IMR-90 (cell line): ENCODE data around the gene MEGF11. TPM values are rescaled to one million over a fixed set of nuclear protein-coding genes. Genes with fewer than 3 reads are reported as not detected.

ENCODE experiments used
- ATAC-seq: fragments of 200-7000 bp; cut with Tn5 transposase; 2 replicates; pipeline ENCODE4 v1.9.1; 2020; ENCODE audit warnings: low read depth, mild to moderate bottlenecking, moderate library complexity
- BruUV-seq: library from RNA; stranded (reverse); fragments of 400-500 nt; replicated peaks from 2 replicates; lab custom pipeline; 2021; lab: Mats Ljungman, UMichigan
- CTCF ChIA-PET: fragments of 300-600 bp; formaldehyde crosslinking; extraction: SDS; loops from one replicate; lab custom pipeline; 2021; ENCODE audit warnings: antibody characterized with exemption; lab: Yijun Ruan, JAX
- POLR2A ChIA-PET: fragments of 300-600 bp; sonication (Branson Sonifier 250); formaldehyde crosslinking; loops from one replicate; lab custom pipeline; 2022; ENCODE audit warnings: antibody characterized with exemption; ENCODE audit not compliant: unreplicated experiment; lab: Charles Lee
- DNase-seq: peaks from one replicate; pipeline ENCODE4 v3.0.0; 2013
- H2AFZ ChIP-seq: replicated peaks from 2 replicates; pipeline ENCODE3; 2013; ENCODE audit warnings: low read length, mild to moderate bottlenecking; ENCODE audit not compliant: poor library complexity
- H2AK5ac ChIP-seq: 2 replicates; pipeline ENCODE4 v1.6.1; 2013; ENCODE audit warnings: low read depth, low read length, inconsistent platforms
- H2AK9ac ChIP-seq: replicated peaks from 2 replicates; pipeline ENCODE3; 2013; ENCODE audit warnings: mild to moderate bottlenecking, low read depth, low read length, moderate library complexity; ENCODE audit not compliant: poor library complexity
- H2BK120ac ChIP-seq: 2 replicates; pipeline ENCODE4 v1.6.1; 2013; ENCODE audit warnings: low read depth, low read length, inconsistent platforms
- H2BK15ac ChIP-seq: 3 replicates; pipeline ENCODE4 v1.6.1; 2013; ENCODE audit warnings: low read depth, low read length, inconsistent platforms
- H2BK20ac ChIP-seq: 2 replicates; pipeline ENCODE4 v1.6.1; 2013; ENCODE audit warnings: low read depth, mild to moderate bottlenecking, inconsistent platforms, low read length, moderate library complexity
- H2BK5ac ChIP-seq: 2 replicates; pipeline ENCODE4 v1.6.1; 2013; ENCODE audit warnings: mild to moderate bottlenecking, low read depth, low read length, inconsistent platforms; ENCODE audit not compliant: poor library complexity, severe bottlenecking
- H3K14ac ChIP-seq: replicated peaks from 2 replicates; pipeline ENCODE4 v1.6.1; 2013; ENCODE audit warnings: low read depth, low read length, inconsistent platforms
- H3K18ac ChIP-seq: 2 replicates; pipeline ENCODE4 v1.6.1; 2013; ENCODE audit warnings: low read depth, low read length, control low read depth
- H3K23ac ChIP-seq: 2 replicates; pipeline ENCODE4 v1.6.1; 2013; ENCODE audit warnings: low read depth, low read length, inconsistent platforms
- H3K27ac ChIP-seq: 2 replicates; pipeline ENCODE4 v1.5.1; 2013; ENCODE audit warnings: mild to moderate bottlenecking, control low read depth, low read length; ENCODE audit not compliant: insufficient read depth
- H3K27me3 ChIP-seq: 2 replicates; pipeline ENCODE4 v1.6.1; 2013; ENCODE audit warnings: low read length; ENCODE audit not compliant: control insufficient read depth, insufficient read depth
- H3K36me3 ChIP-seq: 2 replicates; pipeline ENCODE4 v1.6.1; 2013; ENCODE audit warnings: low read length, mixed read lengths; ENCODE audit not compliant: control insufficient read depth, insufficient read depth
- H3K4ac ChIP-seq: 2 replicates; pipeline ENCODE4 v1.6.1; 2013; ENCODE audit warnings: low read depth, low read length, inconsistent platforms
- H3K4me1 ChIP-seq: 2 replicates; pipeline ENCODE4 v1.6.1; 2013; ENCODE audit warnings: low read length, mixed read lengths; ENCODE audit not compliant: control insufficient read depth, insufficient read depth
- H3K4me2 ChIP-seq: 2 replicates; pipeline ENCODE4 v1.6.1; 2013; ENCODE audit warnings: low read depth, mild to moderate bottlenecking, control low read depth, low read length, moderate library complexity
- H3K4me3 ChIP-seq: 2 replicates; pipeline ENCODE4 v1.5.1; 2013; ENCODE audit warnings: low read depth, mild to moderate bottlenecking, control low read depth, low read length, moderate library complexity; ENCODE audit not compliant: insufficient read depth
- H3K56ac ChIP-seq: 2 replicates; pipeline ENCODE4 v1.6.1; 2013; ENCODE audit warnings: low read length, inconsistent platforms; ENCODE audit not compliant: insufficient read depth; ENCODE audit errors: extremely low read depth
- H3K79me1 ChIP-seq, 2 experiments: 2 replicates each; pipeline ENCODE4 v1.6.1; 2013; ENCODE audit warnings: low read length in 2 of 2, inconsistent platforms in 1 of 2, low read depth in 1 of 2
- H3K9ac ChIP-seq: 2 replicates; pipeline ENCODE4 v1.6.1; 2013; ENCODE audit warnings: low read depth, low read length, control low read depth
- H3K9me1 ChIP-seq: 2 replicates; pipeline ENCODE4 v1.6.1; 2013; ENCODE audit warnings: low read length, inconsistent platforms; ENCODE audit not compliant: insufficient read depth
- H3K9me3 ChIP-seq: 2 replicates; pipeline ENCODE4 v1.6.1; 2013; ENCODE audit warnings: low read length; ENCODE audit not compliant: control insufficient read depth, insufficient read depth
- H4K20me1 ChIP-seq: 2 replicates; pipeline ENCODE4 v1.6.1; 2013; ENCODE audit warnings: low read length, inconsistent platforms; ENCODE audit not compliant: insufficient read depth
- H4K5ac ChIP-seq: 2 replicates; pipeline ENCODE4 v1.6.1; 2013; ENCODE audit warnings: mild to moderate bottlenecking, low read depth, low read length, control low read depth
- H4K8ac ChIP-seq, 2 experiments: 2 replicates each; pipeline ENCODE4 v1.6.1; 2013; ENCODE audit warnings: low read depth in 2 of 2, low read length in 2 of 2, control low read depth in 1 of 2, inconsistent platforms in 1 of 2
- H4K91ac ChIP-seq: 2 replicates; pipeline ENCODE4 v1.6.1; 2013; ENCODE audit warnings: low read depth, low read length, inconsistent platforms; ENCODE audit not compliant: insufficient read depth
- BHLHE40 ChIP-seq: fragments of 150-350 bp; IDR thresholded peaks from 2 replicates; pipeline ENCODE4 v1.6.1; 2016; ENCODE audit warnings: mild to moderate bottlenecking, low read depth, low read length
- CEBPB ChIP-seq: IDR thresholded peaks from 2 replicates; pipeline ENCODE4 v1.6.1; 2012; ENCODE audit warnings: low read depth, low read length, improper control_type of control experiment
- CHD1 ChIP-seq: IDR thresholded peaks from 2 replicates; pipeline ENCODE4 v1.6.1; 2012; ENCODE audit warnings: low read depth, low read length, improper control_type of control experiment
- FOS ChIP-seq: fragments of 150-350 bp; IDR thresholded peaks from 2 replicates; pipeline ENCODE4 v1.6.1; 2016; ENCODE audit warnings: low read depth, low read length
- MAFK ChIP-seq: IDR thresholded peaks from 2 replicates; pipeline ENCODE4 v1.6.1; 2012; ENCODE audit warnings: low read depth, low read length, improper control_type of control experiment
- MAZ ChIP-seq: IDR thresholded peaks from 2 replicates; pipeline ENCODE4 v1.6.1; 2012; ENCODE audit warnings: low read depth, mild to moderate bottlenecking, low read length, improper control_type of control experiment, moderate library complexity, borderline replicate concordance
- NFE2L2 ChIP-seq: fragments of 150-350 bp; IDR thresholded peaks from 2 replicates; pipeline ENCODE4 v1.6.1; 2016; ENCODE audit warnings: low read depth, mild to moderate bottlenecking, low read length
- POLR2A ChIP-seq: IDR thresholded peaks from 2 replicates; pipeline ENCODE4 v1.6.1; 2012; ENCODE audit warnings: mild to moderate bottlenecking, low read depth, low read length
- RAD21 ChIP-seq: IDR thresholded peaks from 2 replicates; pipeline ENCODE4 v1.6.1; 2012; ENCODE audit warnings: low read length, improper control_type of control experiment
- RCOR1 ChIP-seq: IDR thresholded peaks from 2 replicates; pipeline ENCODE4 v1.6.1; 2012; ENCODE audit warnings: mild to moderate bottlenecking, low read length, improper control_type of control experiment; ENCODE audit not compliant: insufficient replicate concordance
- RFX5 ChIP-seq: IDR thresholded peaks from 2 replicates; pipeline ENCODE4 v1.8.0; 2012; ENCODE audit warnings: low read depth, mild to moderate bottlenecking, low read length, moderate library complexity
- SMC3 ChIP-seq: fragments of 150-350 bp; IDR thresholded peaks from 2 replicates; pipeline ENCODE4 v1.6.1; 2016; ENCODE audit warnings: low read depth, mild to moderate bottlenecking, antibody characterized with exemption, low read length, moderate library complexity
- USF2 ChIP-seq: fragments of 150-350 bp; IDR thresholded peaks from 2 replicates; pipeline ENCODE4 v1.6.1; 2017; ENCODE audit warnings: mild to moderate bottlenecking, antibody characterized with exemption, low read length, low read depth
- WGBS, 2 experiments: methylation state at CpG; one replicate each; pipeline versions ENCODE4 v1.1.5 to v1.1.7; 2013; ENCODE audit warnings: missing lambda C conversion rate in 2 of 2; ENCODE audit not compliant: insufficient read length in 1 of 2; ENCODE audit errors: extremely low coverage in 2 of 2; 5-methylcytosine and 5-hydroxymethylcytosine counted together
- dilution Hi-C: fragments of 300-500 bp; cut with HindIII; formaldehyde crosslinking; loops from one replicate; pipeline ENCODE4 v1.14.3; 2018; ENCODE audit warnings: low sequenced_read_pairs; ENCODE audit not compliant: unreplicated experiment
- in situ Hi-C: fragments of 300-500 bp; cut with MboI; formaldehyde crosslinking; loops from 3 replicates; pipeline ENCODE4 v1.14.3; 2019; ENCODE audit warnings: low sequenced_read_pairs, inconsistent platforms, mixed read lengths
- intact Hi-C: fragments of 100-400 bp; cut with micrococcal nuclease; formaldehyde crosslinking; loops from 2 replicates; pipeline ENCODE4 v1.10.0; 2022
- polyA plus RNA-seq, 3 experiments: library from polyadenylated mRNA; depleted of rRNA; stranded (reverse); fragments of >200 nt; gene quantifications; 2 replicates each; pipeline ENCODE4 v1.2.3, GENCODE V29; 2012; ENCODE audit warnings: low replicate concordance in 1 of 3
- total RNA-seq: library from RNA; depleted of rRNA; stranded (reverse); fragments of >200 nt; gene quantifications from 2 replicates; pipeline ENCODE4 v1.2.3, GENCODE V29; 2012
- TF ChIP-seq, protein P1 (sequence below): conservative IDR thresholded peaks from 2 replicates; pipeline ENCODE4 v1.5.1; 2012; ENCODE audit warnings: mild to moderate bottlenecking, low read depth, low read length, improper control_type of control experiment
- TF ChIP-seq, protein P2 (sequence below): fragments of 150-350 bp; IDR thresholded peaks from 2 replicates; pipeline ENCODE4 v1.6.1; 2016; ENCODE audit warnings: low read depth, mild to moderate bottlenecking, low read length, moderate library complexity, borderline replicate concordance

MEGF11 gene
- total and polyA plus RNA-seq, 2 of the 4 experiments (the other 2 are of a cell fraction): not detected

GRCh38 chr15:66134284-66134683 is 119.3 kb downstream of the MEGF11 start:
- Histone ChIP-seq H4K8ac (no peak overlapping the region), H3K4me1 (no peaks in the 10 kb centered on the region), H2AFZ (no peak overlapping the region), H4K91ac (no peak overlapping the region), H3K36me3 (no peaks in the 10 kb centered on the region), H3K4me2 (no peak overlapping the region), H2AK5ac (no peak overlapping the region), H3K14ac (no peak overlapping the region), H2BK120ac (no peak overlapping the region), H3K9ac (no peak overlapping the region), H3K4me3 (no peak overlapping the region), H3K4ac (no peak overlapping the region), H3K27ac (no peak overlapping the region), H3K79me1 (no peaks in the 10 kb centered on the region), H3K27me3 (peaks cover 71% of the 10 kb centered on the region), H3K9me1 (no peaks in the 10 kb centered on the region), H4K5ac (no peak overlapping the region), H2BK5ac (no peak overlapping the region), H2BK15ac (no peak overlapping the region), H3K56ac (no peak overlapping the region), H3K18ac (no peak overlapping the region), H2AK9ac (no peak overlapping the region), H2BK20ac (no peak overlapping the region), H3K23ac (no peak overlapping the region), H4K20me1 (no peaks in the 10 kb centered on the region), H3K9me3 (no peaks in the 10 kb centered on the region)
- dilution Hi-C loops (no loop called here), intact Hi-C loops (no loop called here), in situ Hi-C loops (no loop called here)
- ChIA-PET CTCF (no interaction called here), POLR2A (no interaction called here)
- DNase-seq (no peak), ATAC-seq (no peak)
- BruUV-seq: no TSS peak
- TF ChIP-seq, protein P1, sequence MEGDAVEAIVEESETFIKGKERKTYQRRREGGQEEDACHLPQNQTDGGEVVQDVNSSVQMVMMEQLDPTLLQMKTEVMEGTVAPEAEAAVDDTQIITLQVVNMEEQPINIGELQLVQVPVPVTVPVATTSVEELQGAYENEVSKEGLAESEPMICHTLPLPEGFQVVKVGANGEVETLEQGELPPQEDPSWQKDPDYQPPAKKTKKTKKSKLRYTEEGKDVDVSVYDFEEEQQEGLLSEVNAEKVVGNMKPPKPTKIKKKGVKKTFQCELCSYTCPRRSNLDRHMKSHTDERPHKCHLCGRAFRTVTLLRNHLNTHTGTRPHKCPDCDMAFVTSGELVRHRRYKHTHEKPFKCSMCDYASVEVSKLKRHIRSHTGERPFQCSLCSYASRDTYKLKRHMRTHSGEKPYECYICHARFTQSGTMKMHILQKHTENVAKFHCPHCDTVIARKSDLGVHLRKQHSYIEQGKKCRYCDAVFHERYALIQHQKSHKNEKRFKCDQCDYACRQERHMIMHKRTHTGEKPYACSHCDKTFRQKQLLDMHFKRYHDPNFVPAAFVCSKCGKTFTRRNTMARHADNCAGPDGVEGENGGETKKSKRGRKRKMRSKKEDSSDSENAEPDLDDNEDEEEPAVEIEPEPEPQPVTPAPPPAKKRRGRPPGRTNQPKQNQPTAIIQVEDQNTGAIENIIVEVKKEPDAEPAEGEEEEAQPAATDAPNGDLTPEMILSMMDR: no peak
- TF ChIP-seq FOS (no peak), RFX5 (no peak), MAZ (no peak), CEBPB (no peak), BHLHE40 (no peak), USF2 (no peak), SMC3 (no peak), CHD1 (no peak), POLR2A (no peak), MAFK (no peak), RAD21 (no peak), NFE2L2 (no peak), RCOR1 (no peak)
- TF ChIP-seq, protein P2, sequence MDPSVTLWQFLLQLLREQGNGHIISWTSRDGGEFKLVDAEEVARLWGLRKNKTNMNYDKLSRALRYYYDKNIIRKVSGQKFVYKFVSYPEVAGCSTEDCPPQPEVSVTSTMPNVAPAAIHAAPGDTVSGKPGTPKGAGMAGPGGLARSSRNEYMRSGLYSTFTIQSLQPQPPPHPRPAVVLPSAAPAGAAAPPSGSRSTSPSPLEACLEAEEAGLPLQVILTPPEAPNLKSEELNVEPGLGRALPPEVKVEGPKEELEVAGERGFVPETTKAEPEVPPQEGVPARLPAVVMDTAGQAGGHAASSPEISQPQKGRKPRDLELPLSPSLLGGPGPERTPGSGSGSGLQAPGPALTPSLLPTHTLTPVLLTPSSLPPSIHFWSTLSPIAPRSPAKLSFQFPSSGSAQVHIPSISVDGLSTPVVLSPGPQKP: no peak
- 50% methylated on average over 2 of the region's 3 CpGs; no CpG with 5 or more reads in 1 of the 2 experiments for WGBS, 2 experiments
